ENCODE results near the gene ADH1C.

Gene ADH1C

DNA sequence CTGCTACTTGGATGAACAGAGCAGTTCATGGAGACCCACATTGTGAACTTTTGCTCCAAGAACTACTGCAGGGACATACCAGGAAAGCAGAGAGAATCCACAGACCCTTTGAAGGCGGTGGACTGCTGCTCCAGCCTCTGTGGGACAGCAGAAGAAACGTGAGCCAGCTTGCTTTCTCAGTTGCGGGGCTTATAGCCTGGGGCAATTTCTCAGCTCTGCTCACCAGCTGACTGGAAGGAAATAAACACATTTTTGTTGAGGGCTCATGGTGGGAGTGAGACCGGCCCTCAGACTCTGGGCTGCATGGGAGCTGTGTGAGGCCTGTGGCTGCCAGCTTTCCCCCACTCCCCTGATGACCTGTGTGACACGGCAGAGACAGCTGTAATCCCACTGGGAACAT lies 59.2 kb downstream of the ADH1C start:
- DNase-seq: no peak

GRCh38 chr4:99290848-99291786 lies 61.4 kb downstream of the ADH1C start, which contains the start of gene ADH1A:
Gene ADH1A, minus strand, starts transcription at chr4:99290985. Its CDS starts 71 bp downstream, at chr4:99290914.
- no peak for DNase-seq
